Liver (tissue), 9 donors: ENCODE results near the gene PEX5. TPM values are rescaled to one million over a fixed set of nuclear protein-coding genes. Genes with fewer than 3 reads are reported as not detected.
"Not testable (repeated sequence)": the region's sequence is repeated elsewhere in the genome, so short reads cannot be mapped to it uniquely, and the experiment has no call there.

ENCODE experiments used
- DNase-seq: peaks from one replicate; pipeline ENCODE4 v3.0.0-alpha.2; 2017; ENCODE audit warnings: low spot score
- H3K27ac ChIP-seq, 2 donors: one replicate each; pipeline ENCODE4 v1.7.0; 2013; ENCODE audit warnings: inconsistent platforms in 2 of 2, low read length in 2 of 2, control low read depth in 1 of 2, low read depth in 1 of 2, mild to moderate bottlenecking in 1 of 2
- H3K27me3 ChIP-seq, 4 donors: one replicate each; pipeline versions ENCODE4 v1.6.1 to v1.7.0; 2013; ENCODE audit warnings: low read length in 3 of 4, inconsistent platforms in 1 of 4, mild to moderate bottlenecking in 1 of 4, moderate library complexity in 1 of 4; ENCODE audit not compliant: control insufficient read depth in 4 of 4, insufficient read depth in 4 of 4
- H3K36me3 ChIP-seq, 4 donors: one replicate each; pipeline versions ENCODE4 v1.6.1 to v1.7.0; 2013; ENCODE audit warnings: low read length in 3 of 4, mild to moderate bottlenecking in 3 of 4, low read depth in 1 of 4, moderate library complexity in 1 of 4; ENCODE audit not compliant: control insufficient read depth in 4 of 4, insufficient read depth in 3 of 4
- H3K4me1 ChIP-seq, 4 donors: one replicate each; pipeline versions ENCODE4 v1.6.1 to v1.7.0; 2013; ENCODE audit warnings: low read length in 3 of 4, mild to moderate bottlenecking in 3 of 4, moderate library complexity in 1 of 4; ENCODE audit not compliant: control insufficient read depth in 4 of 4, insufficient read depth in 4 of 4
- H3K4me3 ChIP-seq, 3 donors: one replicate each; pipeline versions ENCODE4 v1.6.1 to v1.7.0; 2013; ENCODE audit warnings: low read length in 3 of 3, control low read depth in 1 of 3, low read depth in 1 of 3, mild to moderate bottlenecking in 1 of 3
- H3K9ac ChIP-seq, 2 donors: one replicate each; pipeline ENCODE4 v1.7.0; 2013; ENCODE audit warnings: low read length in 2 of 2, mild to moderate bottlenecking in 2 of 2, moderate library complexity in 2 of 2, control low read depth in 1 of 2, low read depth in 1 of 2
- H3K9me3 ChIP-seq, 4 donors: one replicate each; pipeline versions ENCODE4 v1.6.1 to v1.7.0; 2013; ENCODE audit warnings: low read length in 3 of 4; ENCODE audit not compliant: control insufficient read depth in 4 of 4
- CTCF ChIP-seq: fragments of 150-350 bp; IDR thresholded peaks from 2 replicates; pipeline ENCODE4 v1.5.1; 2017; ENCODE audit warnings: improper control_type of control experiment, low read depth, low read length; ENCODE audit not compliant: missing input control
- EGR1 ChIP-seq, 2 donors: IDR thresholded peaks; 2 replicates each; pipeline ENCODE4 v1.6.1; 2016 to 2018; ENCODE audit warnings: antibody characterized with exemption in 2 of 2, low read depth in 2 of 2
- FOXA1 ChIP-seq: IDR thresholded peaks from 2 replicates; pipeline ENCODE4 v1.6.1; 2016; ENCODE audit warnings: antibody characterized with exemption
- FOXA2 ChIP-seq: IDR thresholded peaks from 2 replicates; pipeline ENCODE4 v1.6.1; 2016; ENCODE audit warnings: antibody characterized with exemption
- GABPA ChIP-seq, 2 donors: IDR thresholded peaks in 1 of 2; conservative IDR thresholded peaks in 1 of 2; 2 replicates each; pipeline ENCODE4 v1.6.1; 2016; ENCODE audit warnings: antibody characterized with exemption in 2 of 2, mild to moderate bottlenecking in 1 of 2, moderate library complexity in 1 of 2
- HNF4A ChIP-seq, 2 donors: conservative IDR thresholded peaks; 2 replicates each; pipeline ENCODE4 v1.6.1; 2016; ENCODE audit warnings: antibody characterized with exemption in 2 of 2, mild to moderate bottlenecking in 2 of 2
- HNF4G ChIP-seq: IDR thresholded peaks from 2 replicates; pipeline ENCODE4 v1.6.1; 2016; ENCODE audit warnings: antibody characterized with exemption
- JUND ChIP-seq, 2 donors: IDR thresholded peaks; 2 replicates each; pipeline ENCODE4 v1.6.1; 2016; ENCODE audit warnings: antibody characterized with exemption in 2 of 2
- NR2F2 ChIP-seq: IDR thresholded peaks from 2 replicates; pipeline ENCODE4 v1.6.1; 2016; ENCODE audit warnings: antibody characterized with exemption
- RAD21 ChIP-seq, 2 donors: IDR thresholded peaks; 2 replicates each; pipeline ENCODE4 v1.6.1; 2016; ENCODE audit warnings: antibody characterized with exemption in 2 of 2, mild to moderate bottlenecking in 2 of 2
- REST ChIP-seq: IDR thresholded peaks from 2 replicates; pipeline ENCODE4 v1.6.1; 2016; ENCODE audit warnings: antibody characterized with exemption, mild to moderate bottlenecking
- RXRA ChIP-seq, 2 donors: IDR thresholded peaks; 2 replicates each; pipeline ENCODE4 v1.6.1; 2017 to 2018; ENCODE audit warnings: antibody characterized with exemption in 2 of 2, mild to moderate bottlenecking in 1 of 2
- YY1 ChIP-seq: IDR thresholded peaks from 2 replicates; pipeline ENCODE4 v1.6.1; 2016; ENCODE audit warnings: antibody characterized with exemption, mild to moderate bottlenecking
- WGBS: extraction: QIAGEN DNeasy Blood & Tissue Kit; methylation state at CpG from one replicate; pipeline ENCODE4 v1.1.7; 2013; 5-methylcytosine and 5-hydroxymethylcytosine counted together
- polyA plus RNA-seq, 2 donors: library from polyadenylated mRNA; stranded (reverse) in 1 of 2; unstranded in 1 of 2; fragments of 200-250 nt in 1 of 2; fragments of >200 nt in 1 of 2; fragmentation: Nextera tagmentation in 1 of 2; extraction: Ambion mirVana in 1 of 2; gene quantifications; one replicate each; pipeline versions ENCODE4 v1.2.1 to v1.2.3, GENCODE V29; 2013 to 2015
- total RNA-seq, 2 donors: library from RNA; depleted of rRNA; stranded (reverse); fragments of >200 nt; gene quantifications; one replicate each; pipeline ENCODE4 v1.2.3, GENCODE V29; 2014
- donor health status: healthy.
- donor health status: healthy.
- donor health status: healthy.
- donor health status: healthy.
- donor health status: healthy.

The PEX5 gene
- total and polyA plus RNA-seq, 4 donors, result 5.7 to 37.9 (median 22.8) TPM

- Histone ChIP-seq H3K9me3 (peaks cover 0 to 2% (median 0%) of the 10 kb centered on the region in 4 donors), H3K9ac (no peak overlapping the region), H3K27me3 (no peaks in the 10 kb centered on the region), H3K27ac (no peak overlapping the region), H3K4me3 (no peak overlapping the region), H3K4me1 (no peaks in the 10 kb centered on the region), H3K36me3 (no peaks in the 10 kb centered on the region)
- TF ChIP-seq REST, result no peak
- WGBS, result 60% methylated on average over 2 of the region's 2 CpGs
- DNase-seq, result no peak
Observed at GRCh38 chr12:7176595-7176994, 12.9 kb upstream of the PEX5 start.

- no peak overlapping the region for H3K4me3 ChIP-seq
- H3K4me1 ChIP-seq, result no peaks in the 10 kb centered on the region
- no peak overlapping the region for H3K9ac ChIP-seq
- no peaks in the 10 kb centered on the region for H3K36me3 ChIP-seq
- H3K9me3 ChIP-seq, result no peaks in the 10 kb centered on the region
- TF ChIP-seq FOXA2 (no peak), JUND (IDR thresholded peaks at IDR 0.05) (no peak), EGR1 (IDR thresholded peaks at IDR 0.05; ENCODE audit: low read depth in 2 of 2) (no peak), RAD21 (IDR thresholded peaks at IDR 0.05) (no peak), YY1 (no peak), HNF4G (no peak), HNF4A (conservative IDR thresholded peaks at IDR 0.05) (no peak)
- no peak for DNase-seq
- no peak overlapping the region for H3K27ac ChIP-seq
- 94% methylated on average over 2 of the region's 2 CpGs for WGBS
- H3K27me3 ChIP-seq, result no peaks in the 10 kb centered on the region
Observed at GRCh38 chr12:7178481-7178880, 11.0 kb upstream of the PEX5 start.

- Histone ChIP-seq H3K4me3 (no peak overlapping the region), H3K27ac (no peak overlapping the region), H3K9ac (no peak overlapping the region), H3K27me3 (no peaks in the 10 kb centered on the region), H3K36me3 (no peaks in the 10 kb centered on the region), H3K4me1 (no peaks in the 10 kb centered on the region), H3K9me3 (no peaks in the 10 kb centered on the region)
- WGBS, result 76% methylated on average over 1 of the region's 1 CpG
- no peak for DNase-seq
- TF ChIP-seq REST, result no peak
- TF ChIP-seq YY1, result no peak
- no peak for TF ChIP-seq FOXA2
- no peak for TF ChIP-seq FOXA1
- no peak for TF ChIP-seq HNF4G
- no peak for TF ChIP-seq EGR1 (IDR thresholded peaks at IDR 0.05; ENCODE audit: low read depth in 2 of 2)
- TF ChIP-seq RXRA (IDR thresholded peaks at IDR 0.05), result no peak
- TF ChIP-seq JUND (IDR thresholded peaks at IDR 0.05), result no peak
- TF ChIP-seq NR2F2, result no peak
- no peak for TF ChIP-seq RAD21 (IDR thresholded peaks at IDR 0.05)
- no peak for TF ChIP-seq GABPA (IDR thresholded peaks at IDR 0.05 in 1 of 2, conservative IDR thresholded peaks at IDR 0.05 in 1 of 2)
- TF ChIP-seq CTCF, result no peak
- TF ChIP-seq HNF4A (conservative IDR thresholded peaks at IDR 0.05), result no peak
Observed at GRCh38 chr12:7180685-7181084, 8.8 kb upstream of the PEX5 start.

GRCh38 chr12:7186058-7186457, 3.4 kb upstream of the PEX5 start:
- peaks cover 0 to 24% (median 20%) of the 10 kb centered on the region in 4 donors for H3K4me1 ChIP-seq
- DNase-seq, H3K36me3 ChIP-seq, H3K4me3 ChIP-seq, H3K9ac ChIP-seq, H3K27me3 ChIP-seq, H3K27ac ChIP-seq, H3K9me3 ChIP-seq: not testable (repeated sequence)
- WGBS, result 74% methylated on average over 2 of the region's 2 CpGs
